ENCODE data around the gene R3HDM4.
"Not testable (repeated sequence)": the region's sequence is repeated elsewhere in the genome, so short reads cannot be mapped to it uniquely, and the experiment has no call there.

Gene R3HDM4

DNA sequence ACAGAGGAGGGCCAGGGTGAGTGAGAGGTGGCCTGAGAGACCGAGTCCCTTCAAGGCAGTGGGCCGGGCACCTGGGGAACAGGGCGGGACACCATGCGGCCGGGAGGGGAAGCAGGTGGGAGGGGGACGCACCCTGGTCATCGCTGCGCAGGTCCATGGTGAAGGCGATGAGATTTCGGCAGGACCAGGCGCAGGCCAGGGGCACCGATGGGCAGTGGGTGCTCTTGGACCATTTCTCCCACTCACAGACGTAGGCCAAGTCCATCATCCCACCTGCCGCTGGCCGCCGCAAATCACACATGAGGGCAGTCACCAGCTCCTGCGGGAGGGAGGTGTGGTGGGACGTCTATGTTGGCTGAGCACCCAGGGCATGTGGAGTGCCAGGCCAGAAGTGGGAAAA is 22.2 kb downstream of the R3HDM4 start:
- DNase-seq, result no peak

DNA sequence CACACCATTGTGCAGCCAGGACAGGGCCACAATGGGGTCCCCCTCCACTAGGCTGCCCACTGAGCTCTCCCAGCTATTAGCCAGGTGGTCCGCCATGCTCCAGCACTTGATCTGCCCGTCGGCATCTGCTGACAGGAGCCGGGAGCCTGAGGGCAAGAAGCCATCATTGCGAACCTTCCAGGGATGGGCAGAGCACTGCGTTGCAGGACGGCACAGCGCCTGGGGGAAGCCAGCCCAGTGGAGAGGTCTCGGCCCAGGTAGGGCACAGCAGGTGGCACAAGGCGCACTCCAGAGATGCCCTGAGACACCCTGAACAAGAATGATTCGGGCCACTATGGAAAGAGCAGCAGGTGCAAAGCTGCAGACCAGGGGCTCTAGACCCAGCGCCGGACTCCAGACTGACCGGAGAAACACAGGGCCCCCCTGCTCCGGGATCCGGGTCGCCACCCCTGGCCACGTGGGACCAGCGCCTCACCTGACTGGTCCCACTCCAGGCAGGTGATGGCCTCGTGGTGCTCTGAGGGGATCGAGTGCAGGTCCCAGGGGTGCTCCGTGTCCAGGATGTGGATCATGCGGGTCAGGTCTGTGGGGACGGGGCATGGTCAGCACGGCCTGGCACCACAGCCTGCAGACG is 23.2 kb downstream of the R3HDM4 start:
- DNase-seq, result no peak

DNA sequence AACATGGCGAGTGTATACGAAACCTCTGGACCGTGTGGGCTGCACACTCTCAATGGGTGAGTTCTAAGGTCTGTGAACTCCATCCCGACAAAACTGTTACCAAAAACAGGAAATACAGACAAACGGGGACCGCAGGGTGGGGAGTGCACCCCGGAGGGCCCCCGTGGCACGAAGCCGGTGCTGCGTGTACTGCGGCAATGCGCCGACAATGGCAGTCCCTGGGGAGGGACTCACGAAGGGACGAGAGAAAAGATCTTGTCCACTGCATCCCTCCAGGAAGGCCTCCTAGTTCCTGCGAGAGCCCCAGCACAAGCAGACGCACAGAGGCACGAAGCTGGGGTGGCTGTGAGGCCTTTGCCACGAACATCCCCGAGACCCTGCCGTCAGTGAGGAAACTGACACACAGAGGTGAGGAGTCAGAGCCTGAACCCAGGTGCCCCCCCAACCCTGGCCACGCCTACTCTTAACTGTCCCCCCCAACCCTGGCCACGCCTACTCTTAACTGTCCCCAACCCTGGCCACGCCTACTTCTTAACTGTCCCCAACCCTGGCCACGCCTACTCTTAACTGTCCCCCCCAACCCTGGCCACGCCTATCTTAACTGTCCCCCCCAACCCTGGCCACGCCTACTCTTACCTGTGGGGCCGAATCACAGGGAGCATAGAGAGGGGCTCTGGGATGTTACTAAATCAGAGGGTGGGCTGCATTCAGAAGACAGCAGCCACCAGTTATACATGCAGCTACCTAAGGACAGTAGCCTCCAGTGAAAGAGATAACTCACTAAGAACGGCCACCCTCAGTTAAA is 24.2 kb downstream of the R3HDM4 start:
- no peak for DNase-seq

DNA sequence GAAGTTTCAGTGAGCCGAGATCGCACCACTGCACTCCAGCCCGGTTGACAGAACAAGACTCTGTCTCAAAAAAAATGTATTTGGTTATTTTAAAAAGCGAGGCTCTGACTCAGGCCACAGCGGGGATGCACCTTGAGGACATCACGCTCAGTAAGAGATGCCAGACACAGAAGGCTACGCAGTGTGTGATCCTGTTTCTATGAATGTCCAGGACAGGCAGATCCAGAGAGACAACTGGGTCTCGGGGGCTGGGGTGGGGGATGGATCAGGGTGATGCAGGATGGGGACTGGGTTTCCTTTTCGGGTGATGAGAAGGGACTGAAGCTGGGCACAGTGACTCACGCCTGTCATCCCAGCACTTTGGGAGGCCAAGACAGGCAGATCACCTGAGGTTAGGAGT is 25.4 kb downstream of the R3HDM4 start:
- no peak for DNase-seq

DNA sequence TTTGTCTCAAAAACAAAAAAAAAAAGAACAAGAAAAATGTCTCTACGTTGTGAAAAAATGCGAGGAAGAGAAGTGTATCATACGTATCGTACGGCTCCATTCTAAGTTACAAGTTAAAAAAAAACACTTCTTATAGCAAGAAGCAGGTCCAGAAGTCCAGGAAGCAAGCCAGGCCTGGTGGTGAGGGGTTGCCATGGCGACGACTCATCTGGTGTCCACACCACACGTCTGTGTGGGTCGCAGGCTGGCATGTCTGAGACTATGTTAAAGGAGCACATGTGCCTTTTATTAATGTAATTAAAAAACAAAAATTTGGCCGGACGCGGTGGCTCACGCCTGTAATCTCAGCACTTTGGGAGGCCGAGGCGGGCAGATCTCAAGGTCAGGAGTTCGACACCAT is 25.9 kb downstream of the R3HDM4 start:
- DNase-seq, result no peak

DNA sequence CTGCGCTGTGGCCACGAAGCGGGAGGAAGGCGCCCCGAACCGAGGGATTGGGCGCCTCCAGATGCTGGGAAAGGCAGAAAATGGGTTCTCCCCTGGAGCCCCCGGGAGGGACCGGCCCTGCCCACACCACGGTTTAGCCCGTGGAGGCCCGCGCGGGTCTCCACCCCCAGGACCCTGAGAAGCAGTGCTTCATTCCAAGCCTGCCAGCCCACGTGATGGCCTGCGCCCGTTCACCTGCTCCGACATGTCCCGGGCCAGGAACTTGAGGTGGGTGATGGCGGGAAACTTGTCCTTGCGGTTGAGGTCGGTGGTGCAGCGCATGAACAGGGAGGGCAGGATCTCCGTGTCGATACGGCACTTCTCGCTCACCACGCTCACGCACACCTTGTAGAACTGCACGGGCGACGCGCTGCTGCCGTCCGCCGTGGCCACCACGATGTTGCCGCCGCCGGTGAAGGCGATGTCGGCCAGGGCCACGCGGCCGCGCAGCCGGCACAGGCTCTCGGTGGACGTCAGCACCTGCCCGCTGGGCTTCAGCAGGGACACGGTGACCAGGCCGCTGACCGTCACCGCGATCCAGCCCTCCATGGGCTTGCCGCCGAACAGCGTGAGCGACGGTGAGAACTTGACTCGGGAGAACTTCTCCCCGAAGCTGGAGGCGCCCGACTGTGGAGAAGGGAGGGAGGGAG is 27.3 kb downstream of the R3HDM4 start:
- no peak for DNase-seq

DNA sequence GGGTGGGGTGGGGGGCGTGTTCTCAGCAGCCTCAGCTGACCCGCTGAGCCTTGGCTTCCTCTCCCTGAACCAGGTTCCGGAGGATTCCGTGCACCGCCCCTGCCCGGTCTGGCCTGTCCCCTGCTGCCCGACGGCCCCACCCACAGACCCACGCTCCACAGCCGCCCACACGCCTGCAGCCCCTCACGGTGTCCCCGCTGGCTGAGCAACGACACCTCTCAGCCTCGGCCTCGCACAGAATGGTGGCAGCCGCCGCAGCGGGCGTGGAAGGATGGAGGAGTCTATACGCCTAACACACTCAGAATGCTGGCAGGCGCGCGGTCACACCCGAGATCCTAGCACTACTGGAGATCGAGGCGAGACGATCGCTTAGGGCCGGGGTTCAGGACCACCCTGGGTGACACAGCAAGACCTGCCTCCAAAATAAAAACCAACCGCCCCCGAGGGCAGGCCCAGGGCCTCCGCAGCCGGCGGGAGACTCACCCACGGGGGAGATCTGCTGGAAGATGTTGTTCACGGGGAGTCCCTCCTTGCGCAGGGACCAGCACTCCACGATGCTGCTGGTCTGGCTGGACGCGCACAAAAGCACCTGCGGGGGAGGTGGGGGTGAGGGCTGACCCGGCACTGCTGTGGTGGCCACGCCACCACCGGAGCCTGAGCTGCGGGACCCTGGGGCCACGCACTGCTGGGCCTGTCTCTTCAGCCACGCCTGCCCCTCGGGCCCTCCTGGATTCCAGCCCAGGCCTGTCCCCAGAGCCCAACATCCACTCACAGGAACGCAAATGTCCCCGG is 28.4 kb downstream of the R3HDM4 start:
- DNase-seq, result no peak

DNA sequence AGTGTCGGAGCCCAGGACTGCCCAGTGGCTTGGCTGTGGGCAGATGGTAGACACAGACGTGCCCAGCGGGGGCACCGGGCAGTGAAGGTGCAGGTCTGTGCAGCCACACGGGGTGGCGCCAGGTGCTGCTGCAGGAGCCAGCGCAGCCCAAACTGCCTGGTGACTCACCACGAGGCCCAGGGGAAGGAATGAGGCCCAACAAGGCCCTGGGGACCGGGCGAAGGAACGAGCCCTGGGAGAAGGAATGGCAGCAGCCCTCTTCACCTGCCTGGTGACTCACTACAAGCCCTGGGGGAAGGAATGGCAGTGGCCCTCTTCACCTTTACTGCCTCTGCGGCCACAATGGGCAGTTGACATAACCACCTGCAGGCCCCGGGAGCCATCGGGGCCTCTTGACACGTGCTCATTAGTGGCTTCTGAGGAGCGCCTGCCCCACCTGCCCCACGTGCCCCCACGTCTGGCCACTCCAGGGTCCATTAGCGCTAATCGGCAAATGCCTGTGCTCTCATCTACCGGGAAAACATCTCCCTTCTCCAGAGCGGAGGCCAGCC is 29.3 kb downstream of the R3HDM4 start:
- peak; percentile 33 for DNase-seq

DNA sequence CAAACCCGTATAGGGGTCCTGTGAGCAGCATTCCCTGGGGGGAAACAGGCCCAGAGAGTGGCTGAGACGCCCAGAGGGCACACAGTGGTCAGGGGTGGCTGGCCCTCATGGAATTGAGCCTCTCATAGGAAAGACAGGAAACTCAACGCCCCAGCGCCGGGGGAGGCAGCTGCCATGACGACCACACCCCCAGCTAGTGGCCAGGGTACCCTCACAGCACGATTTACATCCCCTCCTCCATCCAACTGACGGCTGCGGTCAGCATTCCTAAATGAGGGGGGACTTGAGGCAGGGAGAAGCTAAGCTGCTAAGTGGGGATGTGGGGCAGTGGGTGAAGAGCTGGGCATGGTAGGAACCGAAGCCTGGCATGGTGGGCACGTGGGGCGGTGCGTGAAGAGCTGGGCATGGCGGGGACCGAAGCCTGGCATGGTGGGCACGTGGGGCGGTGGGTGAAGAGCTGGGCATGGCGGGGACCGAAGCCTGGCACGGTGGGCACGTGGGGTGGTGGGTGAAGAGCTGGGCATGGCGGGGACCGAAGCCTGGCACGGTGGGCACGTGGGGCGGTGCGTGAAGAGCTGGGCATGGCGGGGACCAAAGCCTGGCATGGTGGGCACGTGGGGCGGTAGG is 30.0 kb downstream of the R3HDM4 start:
- no peak for DNase-seq

DNA sequence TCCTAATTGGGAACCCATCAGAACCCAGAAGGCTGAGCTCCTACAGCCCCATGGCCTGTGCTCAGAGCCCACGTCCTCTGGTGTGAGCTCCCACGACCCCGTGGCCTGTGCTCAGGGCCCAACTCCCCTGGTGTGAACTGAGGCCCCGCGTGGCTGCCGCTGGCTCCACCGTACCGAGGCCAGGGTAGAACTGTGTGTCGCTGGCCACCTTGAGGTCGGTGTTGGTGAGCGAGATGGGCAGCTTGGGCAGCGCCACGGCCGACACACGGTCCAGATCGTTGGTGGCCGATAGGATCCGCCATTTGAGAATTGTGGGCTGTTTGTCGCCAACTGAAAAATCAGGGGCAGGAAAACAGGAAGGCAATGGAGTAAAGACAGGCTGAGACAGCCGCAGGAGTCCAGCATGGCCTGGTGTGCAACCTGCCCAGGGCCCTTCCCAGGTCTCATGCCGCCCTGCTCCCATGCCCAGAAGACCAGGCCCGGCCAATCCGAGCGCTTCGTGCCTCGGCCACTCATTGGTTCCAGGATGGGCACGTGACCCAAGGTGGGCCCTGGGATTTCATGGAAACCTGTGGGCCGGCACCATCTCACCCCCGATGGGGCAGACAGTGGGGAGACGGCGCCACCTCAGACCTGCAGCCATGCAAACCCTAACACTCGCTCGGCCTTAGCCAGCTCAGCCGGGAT is 31.5 kb downstream of the R3HDM4 start:
- DNase-seq, result no peak

DNA sequence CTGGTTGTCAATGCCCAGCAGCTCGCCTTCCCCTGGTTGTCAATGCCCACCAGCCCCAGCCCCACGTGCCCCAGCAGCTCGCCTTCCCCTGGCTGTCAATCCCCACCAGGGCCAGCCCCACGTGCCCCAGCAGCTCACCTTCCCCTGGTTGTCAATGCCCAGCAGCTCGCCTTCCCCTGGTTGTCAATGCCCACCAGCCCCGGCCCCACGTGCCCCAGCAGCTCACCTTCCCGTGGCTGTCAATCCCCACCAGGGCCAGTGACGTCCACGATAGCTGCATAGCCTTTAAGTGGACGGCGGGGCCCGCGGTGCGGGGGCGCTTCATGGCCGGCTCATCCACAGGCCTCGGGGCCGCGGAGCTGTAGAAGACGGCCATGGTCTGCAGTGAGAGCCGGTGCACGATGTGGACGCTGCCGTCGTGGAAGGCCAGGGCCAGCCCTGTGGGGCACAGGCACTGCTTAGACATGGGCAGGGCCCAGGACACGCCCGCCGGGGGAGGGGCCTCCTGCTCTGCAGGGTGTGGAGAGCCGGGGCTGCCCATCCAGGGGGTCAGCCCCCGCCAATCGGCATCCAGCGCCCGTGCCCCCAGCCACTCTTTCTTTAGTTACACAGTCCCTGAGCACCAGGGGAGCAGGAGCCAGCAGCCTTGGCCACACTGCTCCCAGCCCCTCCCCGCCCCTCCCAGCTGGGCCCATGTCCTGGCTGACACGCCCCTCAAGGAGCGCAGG is 33.1 kb downstream of the R3HDM4 start:
- no peak for DNase-seq

DNA sequence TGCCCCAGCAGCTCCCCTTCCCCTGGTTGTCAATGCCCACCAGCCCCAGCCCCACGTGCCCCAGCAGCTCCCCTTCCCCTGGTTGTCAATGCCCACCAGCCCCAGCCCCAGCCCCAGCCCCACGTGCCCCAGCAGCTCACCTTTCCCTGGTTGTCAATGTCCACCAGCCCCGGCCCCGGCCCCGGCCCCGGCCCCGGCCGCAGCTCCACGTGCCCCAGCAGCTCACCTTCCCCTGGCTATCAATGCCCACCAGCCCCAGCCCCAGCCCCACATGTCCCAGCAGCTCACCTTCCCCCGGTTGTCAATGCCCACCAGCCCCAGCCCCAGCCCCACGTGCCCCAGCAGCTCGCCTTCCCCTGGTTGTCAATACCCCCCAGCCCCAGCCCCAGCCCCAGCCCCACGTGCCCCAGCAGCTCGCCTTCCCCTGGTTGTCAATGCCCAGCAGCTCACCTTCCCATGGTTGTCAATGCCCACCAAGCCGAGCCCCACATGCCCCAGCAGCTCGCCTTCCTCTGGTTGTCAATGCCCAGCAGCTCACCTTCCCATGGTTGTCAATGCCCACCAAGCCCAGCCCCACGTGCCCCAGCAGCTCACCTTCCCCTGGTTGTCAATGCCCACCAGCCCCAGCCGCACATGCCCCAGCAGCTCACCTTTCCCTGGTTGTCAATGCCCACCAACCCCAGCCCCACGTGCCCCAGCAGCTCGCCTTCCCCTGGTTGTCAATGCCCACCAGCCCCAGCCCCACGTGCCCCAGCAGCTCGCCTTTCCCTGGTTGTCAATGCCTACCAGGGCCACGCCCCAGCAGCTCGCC is 34.1 kb downstream of the R3HDM4 start:
- DNase-seq, result not testable (repeated sequence)

DNA sequence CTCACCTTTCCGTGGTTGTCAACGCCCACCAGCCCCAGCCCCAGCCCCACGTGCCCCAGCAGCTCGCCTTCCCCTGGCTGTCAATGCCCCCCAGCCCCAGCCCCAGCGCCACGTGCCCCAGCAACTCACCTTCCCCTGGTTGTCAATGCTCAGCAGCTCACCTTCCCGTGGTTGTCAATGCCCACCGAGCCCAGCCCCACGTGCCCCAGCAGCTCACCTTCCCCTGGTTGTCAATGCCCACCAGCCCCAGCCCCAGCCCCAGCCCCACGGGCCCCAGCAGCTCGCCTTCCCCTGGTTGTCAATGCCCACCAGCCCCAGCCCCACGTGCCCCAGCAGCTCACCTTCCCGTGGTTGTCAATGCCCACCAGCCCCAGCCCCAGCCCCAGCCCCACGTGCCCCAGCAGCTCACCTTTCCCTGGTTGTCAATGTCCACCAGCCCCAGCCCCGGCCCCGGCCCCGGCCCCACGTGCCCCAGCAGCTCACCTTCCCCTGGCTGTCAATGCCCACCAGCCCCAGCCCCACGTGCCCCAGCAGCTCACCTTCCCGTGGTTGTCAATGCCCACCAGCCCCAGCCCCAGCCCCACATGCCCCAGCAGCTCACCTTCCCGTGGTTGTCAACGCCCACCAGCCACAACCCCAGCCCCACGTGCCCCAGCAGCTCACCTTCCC is 34.9 kb downstream of the R3HDM4 start:
- not testable (repeated sequence) for DNase-seq

DNA sequence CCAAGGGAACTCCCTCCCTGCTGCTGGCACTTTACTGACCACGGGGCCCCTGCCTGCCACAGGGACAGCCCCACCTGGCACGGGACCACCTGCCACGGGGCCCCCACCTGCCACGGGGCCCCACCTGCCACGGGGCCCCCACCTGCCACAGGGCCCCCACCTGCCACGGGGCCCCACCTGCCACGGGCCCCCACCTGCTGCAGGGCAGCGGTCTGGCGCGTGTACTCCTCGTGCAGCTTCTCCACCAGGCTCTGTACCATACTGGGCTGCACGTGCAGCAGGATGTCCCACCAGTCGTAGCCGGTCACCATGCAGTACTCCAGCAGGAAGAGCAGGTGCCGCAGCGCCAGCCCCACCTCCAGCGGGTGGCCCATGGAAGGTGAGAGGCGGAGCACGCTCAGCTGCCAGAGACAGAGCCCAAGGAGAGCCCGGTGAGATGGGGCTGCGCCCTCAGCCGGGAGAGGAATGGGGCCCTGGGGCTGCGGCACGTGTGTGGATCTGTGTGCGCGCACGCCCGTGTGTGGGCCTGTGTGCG is 36.2 kb downstream of the R3HDM4 start:
- no peak for DNase-seq

DNA sequence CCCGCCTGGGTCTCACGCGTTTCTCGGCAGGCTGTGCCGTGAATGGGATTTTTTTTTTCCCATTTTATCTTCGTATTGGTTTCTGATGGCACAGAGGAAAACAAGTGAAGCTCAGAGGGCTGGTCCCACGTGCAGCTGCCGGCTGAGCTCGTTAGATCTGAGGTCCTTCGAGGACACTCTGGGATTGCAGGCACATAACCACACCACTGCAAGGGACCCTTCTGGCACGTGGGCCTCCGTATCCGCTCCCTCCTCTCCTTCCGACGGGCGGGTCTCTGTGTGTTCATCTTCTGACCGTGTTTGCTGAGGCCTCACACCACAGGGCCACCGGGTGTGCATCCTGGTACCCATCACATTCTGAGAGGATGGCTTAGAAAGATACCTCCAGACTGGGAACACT is 36.9 kb downstream of the R3HDM4 start:
- no peak for DNase-seq

DNA sequence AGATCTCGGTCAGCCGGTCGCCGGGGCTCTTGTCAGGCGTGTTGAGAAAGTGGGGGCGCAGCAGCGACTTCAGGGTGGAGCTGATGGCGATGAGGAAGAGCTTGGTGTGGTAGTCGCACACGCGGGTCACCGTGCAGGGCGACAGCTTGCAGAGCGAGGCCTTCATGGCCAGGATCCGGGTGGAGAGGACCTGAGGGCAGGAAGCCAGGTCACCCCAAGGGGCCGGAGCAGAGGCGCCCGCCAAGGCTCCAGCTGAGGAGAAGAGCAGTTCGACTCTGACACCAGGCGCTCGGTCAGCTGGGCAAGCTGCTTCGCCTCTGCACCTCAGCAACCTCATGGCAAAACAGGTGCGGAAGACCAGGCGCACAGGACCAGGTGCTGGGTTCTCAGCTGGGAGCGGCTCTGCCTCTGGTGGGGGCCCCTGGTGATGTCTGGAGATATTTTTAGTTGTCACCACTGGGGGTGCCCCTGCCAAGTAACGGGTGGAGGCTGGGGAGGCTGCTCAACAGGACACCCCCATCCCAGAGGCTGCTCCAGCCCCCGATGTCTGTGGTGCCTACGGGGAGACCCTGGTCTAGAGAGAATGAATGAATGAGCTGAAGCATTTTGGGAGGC is 37.6 kb downstream of the R3HDM4 start:
- DNase-seq, result no peak

DNA sequence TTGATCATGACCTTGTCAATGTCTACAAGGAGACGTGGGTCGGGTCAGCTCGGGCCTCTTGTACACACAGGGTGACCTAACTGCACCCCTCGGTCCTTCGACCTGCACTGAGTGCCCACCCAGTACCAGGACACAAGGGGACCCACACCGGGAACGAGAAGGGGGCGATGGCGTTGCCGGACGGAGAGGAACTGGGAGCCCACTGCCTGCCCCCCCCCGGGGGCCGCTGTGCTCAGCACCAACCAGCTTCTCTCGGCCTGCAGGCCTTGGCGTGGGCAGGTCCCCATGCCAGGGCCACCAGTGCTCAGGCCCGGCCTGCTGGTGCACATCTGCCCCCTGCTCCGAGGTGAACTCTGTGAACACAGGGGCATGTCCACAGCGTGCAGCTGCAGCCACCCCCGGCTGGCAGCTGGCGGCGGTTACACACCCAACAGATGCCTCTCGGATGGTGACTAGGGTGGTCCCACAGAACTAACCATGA is 39.4 kb downstream of the R3HDM4 start:
- no peak for DNase-seq

DNA sequence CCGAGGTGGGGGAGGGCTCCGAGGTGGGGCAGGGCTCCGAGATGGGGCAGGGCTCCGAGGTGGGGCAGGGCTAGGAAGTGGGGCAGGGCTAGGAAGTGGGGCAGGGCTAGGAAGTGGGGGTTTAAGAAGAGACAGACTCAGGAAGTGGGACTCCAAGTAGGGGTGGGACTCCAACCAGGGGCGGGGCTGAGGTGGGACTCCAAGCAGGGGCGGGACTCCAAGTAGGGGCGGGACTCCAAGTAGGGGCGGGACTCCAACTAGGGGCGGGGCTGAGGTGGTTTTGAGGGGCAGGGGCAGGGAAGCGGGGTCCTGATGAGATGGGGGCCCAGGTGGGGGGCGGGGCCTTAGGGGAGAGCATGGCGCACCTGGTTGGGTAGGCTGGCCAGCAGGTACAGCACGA is 39.9 kb downstream of the R3HDM4 start:
- peak; percentile 86 for DNase-seq
